D721Med (cell line): ENCODE results near the gene WIF1.

ENCODE experiments used
- DNase-seq: peaks from one replicate; pipeline ENCODE4 v3.0.0; 2011; ENCODE audit warnings: low spot score; ENCODE audit not compliant: insufficient read length
- FAIRE-seq: peaks from 2 replicates; lab custom pipeline; 2011; peaks lifted over from hg19 to GRCh38; lab: Jason Lieb, UNC
- TF ChIP-seq, protein P1 (sequence below): IDR thresholded peaks from 2 replicates; pipeline ENCODE4 v1.5.1; 2012; ENCODE audit warnings: mild to moderate bottlenecking, control low read depth; ENCODE audit not compliant: insufficient read depth; ENCODE audit errors: missing control alignments

Gene WIF1

DNA sequence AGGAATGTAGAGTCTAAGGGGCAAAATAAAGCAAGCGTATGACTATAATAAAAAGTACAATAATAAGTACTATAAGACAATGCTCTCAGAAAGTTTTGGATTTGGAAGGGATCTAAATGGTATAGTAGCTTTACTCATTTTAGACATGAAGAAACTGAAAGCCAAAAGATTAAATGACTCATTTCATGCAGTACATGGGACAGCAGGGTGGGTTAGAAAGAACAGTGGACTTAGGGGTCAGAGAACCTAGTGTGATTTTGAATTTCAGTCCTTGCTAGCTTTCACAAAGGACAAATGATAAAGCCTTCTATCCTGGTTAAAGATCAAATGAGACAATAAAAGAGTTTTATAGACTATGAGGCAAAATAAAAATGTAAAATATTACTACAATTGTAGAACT is 41.5 kb upstream of the WIF1 start:
- FAIRE-seq (no peak), DNase-seq (no peak)
- TF ChIP-seq, protein P1, sequence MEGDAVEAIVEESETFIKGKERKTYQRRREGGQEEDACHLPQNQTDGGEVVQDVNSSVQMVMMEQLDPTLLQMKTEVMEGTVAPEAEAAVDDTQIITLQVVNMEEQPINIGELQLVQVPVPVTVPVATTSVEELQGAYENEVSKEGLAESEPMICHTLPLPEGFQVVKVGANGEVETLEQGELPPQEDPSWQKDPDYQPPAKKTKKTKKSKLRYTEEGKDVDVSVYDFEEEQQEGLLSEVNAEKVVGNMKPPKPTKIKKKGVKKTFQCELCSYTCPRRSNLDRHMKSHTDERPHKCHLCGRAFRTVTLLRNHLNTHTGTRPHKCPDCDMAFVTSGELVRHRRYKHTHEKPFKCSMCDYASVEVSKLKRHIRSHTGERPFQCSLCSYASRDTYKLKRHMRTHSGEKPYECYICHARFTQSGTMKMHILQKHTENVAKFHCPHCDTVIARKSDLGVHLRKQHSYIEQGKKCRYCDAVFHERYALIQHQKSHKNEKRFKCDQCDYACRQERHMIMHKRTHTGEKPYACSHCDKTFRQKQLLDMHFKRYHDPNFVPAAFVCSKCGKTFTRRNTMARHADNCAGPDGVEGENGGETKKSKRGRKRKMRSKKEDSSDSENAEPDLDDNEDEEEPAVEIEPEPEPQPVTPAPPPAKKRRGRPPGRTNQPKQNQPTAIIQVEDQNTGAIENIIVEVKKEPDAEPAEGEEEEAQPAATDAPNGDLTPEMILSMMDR, result no peak

DNA sequence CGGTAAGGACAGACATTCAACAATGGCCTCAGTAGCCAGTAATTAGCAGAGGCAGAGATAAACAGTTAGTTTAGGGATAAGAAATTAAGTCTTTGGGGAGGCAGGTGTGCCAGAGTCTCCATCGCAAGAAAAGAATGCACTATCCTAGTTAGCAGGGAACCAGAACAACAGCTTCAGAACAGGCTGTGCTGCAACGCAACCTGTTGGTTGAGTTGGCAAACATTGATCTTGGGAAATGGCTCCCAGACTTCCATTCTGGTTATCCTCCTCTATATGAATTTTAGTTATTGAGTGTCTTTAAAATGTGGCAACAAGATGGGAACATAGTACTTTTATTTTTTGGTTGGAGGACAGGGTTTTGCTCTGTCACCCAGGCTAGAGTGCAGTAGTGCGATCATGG is 36.0 kb upstream of the WIF1 start:
- no peak for DNase-seq
- FAIRE-seq, result no peak
- TF ChIP-seq, protein P1, result no peak

DNA sequence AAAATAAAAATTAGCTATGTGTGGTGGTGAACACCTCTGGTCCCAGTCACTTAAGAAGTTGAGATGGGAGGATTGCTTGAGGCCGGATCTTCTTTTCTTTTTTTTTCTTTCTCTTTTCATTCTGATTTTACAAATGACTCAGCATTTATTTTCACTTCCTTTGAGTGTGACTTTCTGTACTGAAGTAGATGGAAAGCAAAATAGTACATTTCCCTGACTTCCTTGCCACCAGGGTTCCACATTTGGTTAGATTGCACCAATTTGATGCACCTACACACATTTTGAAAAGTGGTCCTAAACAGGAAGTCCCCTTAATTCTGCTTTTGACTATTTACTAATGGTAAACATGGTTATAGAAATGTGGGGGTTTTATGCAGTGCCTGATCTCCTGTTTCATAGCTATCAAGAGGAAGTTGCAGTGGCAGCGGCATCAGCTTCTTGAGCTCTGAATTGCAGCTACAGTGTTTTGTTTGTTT is 35.3 kb upstream of the WIF1 start:
- no peak for DNase-seq
- TF ChIP-seq, protein P1, result no peak
- FAIRE-seq, result no peak

DNA sequence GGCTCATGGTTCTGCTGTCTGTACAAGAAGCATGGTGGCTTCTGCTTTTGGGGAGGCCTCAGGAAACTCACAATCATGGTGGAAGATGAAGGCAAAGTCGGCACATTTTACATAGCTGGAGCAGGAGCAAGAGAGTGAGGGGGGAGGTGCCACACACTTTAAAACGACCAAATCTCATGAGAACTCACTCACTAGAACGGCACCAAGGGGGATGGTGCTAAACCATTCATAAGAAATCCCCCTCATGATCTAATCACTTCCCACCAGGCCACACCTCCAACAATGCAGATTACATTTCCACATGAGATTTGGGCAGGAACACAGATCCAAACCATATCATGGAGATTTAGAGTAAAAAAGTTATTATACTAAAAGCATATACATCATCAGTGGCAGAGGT is 34.7 kb upstream of the WIF1 start:
- TF ChIP-seq, protein P1, result no peak
- DNase-seq, result no peak
- no peak for FAIRE-seq

DNA sequence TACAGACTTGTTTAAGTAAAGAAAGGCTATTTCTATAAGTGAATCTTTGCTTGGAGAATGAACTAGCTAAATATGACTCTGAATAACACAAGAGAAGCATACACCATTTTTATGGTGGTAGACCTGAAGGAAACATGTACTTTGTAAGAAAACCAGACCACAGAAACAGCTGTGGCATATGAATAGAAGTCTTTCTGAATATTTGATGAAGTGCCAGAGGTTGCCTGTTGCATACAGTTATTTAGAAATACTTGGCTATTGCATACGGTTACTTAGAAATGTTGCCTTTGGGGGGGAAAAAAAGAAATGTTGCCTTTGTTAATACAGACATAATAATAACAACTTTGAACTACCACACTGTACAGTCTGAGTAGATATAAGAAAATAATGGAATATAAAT is 31.5 kb upstream of the WIF1 start:
- FAIRE-seq, result no peak

DNA sequence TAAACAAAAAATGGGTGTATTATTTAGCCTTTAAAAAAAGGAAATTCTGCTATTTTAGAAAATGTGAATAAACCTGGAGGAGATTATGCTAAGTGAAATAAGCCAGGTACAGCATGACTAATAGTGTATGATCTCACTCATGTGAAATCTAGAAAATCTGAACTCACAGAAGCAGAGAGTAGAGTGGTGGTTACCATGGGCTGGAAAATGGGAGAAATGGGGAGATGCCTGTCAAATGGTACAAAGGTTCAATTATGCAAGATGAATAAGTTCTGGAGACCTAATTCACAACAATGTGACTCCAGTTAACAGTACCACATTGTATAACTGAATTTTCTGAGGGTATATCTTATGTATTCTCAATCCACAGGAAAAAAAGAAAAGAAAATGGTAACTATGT is 30.9 kb upstream of the WIF1 start:
- TF ChIP-seq, protein P1, result no peak
- FAIRE-seq, result no peak
- no peak for DNase-seq

More for the DNA sequence above, 31.5 kb upstream of the WIF1 start:
- DNase-seq, result no peak
- TF ChIP-seq, protein P1, result no peak

DNA sequence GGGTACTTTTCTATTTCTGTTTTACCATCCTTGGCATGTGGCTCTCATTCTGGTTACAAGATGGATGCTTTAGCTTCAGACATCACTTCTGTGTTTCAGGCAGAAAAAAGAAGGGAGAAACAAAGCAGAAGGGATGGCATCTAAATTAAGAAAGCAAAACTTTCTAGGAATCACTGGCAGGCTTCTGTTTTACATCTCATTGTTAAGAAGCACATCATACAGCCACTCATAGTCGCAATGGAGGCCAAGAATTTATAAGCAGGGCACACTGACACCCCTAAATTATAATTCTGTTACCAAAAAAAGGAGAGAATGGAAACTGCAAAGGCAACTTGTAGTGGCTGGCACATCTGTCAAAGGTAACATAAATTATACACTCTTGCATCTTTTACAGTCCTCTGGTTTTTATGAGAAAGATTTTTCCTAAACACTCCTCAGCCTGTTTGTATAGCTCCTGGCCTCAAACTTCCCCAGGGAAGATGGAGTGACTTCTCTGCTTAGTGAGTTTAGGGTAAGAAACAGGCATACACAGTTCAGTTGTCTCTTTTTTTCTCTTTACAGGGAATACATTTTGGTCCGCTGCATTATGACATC is 26.3 kb upstream of the WIF1 start:
- FAIRE-seq, result no peak

More for the DNA sequence above, 26.3 kb upstream of the WIF1 start:
- DNase-seq, result no peak
- TF ChIP-seq, protein P1, result no peak
